NCI-H1092 treated with DMSO at 0.1 percent for 48 hours (cell line): ENCODE measurements around the gene NFATC1.
"Not testable (repeated sequence)": the region's sequence is repeated elsewhere in the genome, so short reads cannot be mapped to it uniquely, and the experiment has no call there.

ENCODE experiments used
- DNase-seq: peaks from one replicate; lab custom pipeline; 2025; lab: John Stamatoyannopoulos, UW

The NFATC1 gene

DNA sequence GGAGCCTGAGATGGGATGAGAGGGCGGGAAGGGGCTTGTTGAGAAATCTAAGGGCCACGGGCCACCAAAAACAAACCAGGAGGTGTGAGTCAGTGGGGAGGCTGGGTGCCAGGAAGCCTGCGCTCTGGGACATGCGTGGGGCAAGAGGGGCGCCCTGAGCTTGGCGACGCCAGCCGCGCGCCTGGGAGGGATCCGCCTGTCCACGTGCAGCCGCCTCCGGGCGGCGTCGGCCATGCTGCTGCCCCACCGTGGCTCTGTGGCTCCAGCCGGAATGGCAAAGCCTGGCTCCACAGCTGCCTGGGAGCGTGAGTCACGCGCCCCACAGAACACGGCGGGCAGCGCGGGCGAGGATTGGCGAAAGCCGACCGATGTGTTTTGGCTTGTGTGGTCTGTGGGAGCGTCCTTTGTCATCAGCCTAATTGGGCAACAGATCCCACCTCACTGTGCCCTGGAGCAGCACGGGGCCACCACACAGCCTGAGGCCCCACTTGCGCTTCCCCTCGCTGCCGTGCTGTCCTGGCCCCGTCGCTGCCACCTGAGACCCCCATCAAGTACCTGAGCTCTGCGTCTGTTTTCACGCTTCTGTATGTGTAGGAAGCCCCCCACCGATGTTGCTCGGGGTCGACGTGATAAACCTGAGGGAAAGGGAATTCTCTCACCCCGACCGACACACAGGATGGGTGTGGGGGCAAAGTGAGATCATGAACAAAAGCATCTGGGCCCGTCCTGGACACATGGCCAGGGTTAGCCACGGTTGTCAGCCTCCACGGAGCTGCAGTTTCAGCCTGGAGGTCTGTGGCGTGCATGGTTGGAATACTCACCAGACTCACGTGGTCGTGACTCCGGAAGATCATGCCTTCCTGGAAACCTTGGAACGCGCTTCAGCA lies 80.5 kb downstream of the NFATC1 start:
- no peak for DNase-seq

DNA sequence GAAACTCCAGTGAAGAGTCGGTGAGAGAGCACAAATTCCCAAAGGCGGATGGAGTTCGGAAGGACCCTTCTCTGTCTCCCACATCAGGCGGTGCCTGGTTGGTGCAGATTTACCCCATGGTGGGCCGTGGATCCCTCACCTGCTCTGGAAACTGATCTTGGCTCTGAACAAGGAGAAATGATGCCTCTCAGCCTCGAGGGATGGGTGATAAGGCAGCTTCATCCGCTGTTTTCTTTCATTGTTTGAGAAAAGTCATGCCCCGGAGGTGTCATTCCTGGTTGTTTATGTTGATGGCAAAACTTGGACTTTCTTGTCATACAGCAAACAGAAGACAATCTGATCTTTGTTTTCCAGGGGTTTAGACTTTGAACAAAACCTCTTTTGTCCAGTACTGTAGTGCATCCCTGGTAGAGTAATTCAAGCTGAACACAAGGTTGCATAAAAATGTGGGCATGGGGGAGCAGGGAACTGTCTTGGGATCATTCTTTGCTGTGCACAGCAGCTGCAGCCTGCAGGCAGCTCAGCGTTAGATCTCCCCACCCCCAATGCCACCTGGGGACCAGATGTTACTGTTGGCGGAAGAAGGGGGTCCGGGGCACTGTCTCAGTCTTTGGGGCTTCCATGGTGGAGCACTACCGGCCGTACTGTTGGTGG lies 81.3 kb downstream of the NFATC1 start:
- no peak for DNase-seq

DNA sequence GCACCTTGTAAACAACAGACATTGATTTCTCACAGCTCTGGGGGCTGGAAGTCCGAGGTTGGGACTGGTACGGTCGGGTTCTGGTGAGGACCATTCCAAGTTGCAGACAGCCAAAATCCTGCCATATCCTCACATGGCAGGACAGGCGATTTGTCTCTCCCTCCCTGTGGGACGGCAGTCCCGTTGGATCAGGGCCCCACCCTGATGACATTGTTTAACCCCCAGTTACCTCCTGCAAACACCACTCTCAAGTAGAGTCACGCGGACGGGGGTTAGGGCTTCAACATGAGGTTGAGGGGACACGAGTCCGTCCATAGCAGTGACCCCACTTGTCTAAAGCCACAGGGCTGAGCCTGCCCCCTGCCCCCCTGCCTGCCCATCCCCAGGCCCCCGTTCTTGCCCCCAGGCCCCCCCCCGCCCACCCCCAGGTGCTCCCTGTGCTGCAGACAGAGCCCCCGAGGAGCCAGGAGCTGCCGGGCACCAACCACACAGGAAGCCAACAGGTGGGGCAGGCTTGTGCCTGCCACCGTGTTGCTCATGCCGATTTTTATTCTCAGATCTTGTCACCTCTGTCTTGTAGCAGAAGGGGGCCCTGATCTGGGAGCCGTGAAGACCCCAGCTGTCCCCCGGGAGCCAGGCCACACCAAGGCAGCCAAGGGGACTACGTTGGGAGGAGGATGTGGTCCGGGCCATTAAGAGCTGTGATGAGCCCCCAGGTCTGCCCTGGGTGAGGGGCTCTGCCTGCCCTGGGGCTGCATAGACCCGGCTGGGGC lies 82.2 kb downstream of the NFATC1 start:
- DNase-seq, result no peak

DNA sequence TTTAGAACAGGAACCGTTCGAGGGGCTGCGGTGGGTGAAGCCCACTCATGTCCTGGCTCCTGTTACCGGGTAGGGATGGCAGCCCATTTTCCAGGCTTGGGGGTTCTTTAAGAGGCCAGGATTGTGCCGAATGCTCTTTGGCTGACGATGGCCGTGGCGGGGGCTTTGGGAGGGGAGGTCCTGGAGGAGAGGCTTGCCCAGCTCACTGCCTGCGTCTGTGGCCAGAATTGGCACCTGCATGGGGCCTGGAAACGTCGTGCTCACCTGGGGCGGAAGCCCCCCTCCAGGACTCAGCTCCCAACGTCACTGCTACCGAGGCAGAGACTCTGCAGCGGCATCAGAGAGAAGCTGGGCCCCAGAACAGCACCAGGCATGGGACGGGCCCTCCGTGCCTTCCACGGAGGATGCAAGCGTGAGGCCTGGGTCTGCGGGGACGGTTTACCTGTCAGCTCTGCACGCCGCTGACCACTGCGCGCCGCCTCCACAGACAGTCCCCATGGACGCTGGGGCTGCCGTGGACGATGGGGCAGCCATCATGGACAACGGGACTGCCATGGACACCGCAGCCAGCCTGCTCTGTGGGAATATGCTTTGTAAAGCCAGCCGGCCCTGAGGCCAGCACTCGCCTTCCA lies 82.9 kb downstream of the NFATC1 start:
- DNase-seq, result no peak

DNA sequence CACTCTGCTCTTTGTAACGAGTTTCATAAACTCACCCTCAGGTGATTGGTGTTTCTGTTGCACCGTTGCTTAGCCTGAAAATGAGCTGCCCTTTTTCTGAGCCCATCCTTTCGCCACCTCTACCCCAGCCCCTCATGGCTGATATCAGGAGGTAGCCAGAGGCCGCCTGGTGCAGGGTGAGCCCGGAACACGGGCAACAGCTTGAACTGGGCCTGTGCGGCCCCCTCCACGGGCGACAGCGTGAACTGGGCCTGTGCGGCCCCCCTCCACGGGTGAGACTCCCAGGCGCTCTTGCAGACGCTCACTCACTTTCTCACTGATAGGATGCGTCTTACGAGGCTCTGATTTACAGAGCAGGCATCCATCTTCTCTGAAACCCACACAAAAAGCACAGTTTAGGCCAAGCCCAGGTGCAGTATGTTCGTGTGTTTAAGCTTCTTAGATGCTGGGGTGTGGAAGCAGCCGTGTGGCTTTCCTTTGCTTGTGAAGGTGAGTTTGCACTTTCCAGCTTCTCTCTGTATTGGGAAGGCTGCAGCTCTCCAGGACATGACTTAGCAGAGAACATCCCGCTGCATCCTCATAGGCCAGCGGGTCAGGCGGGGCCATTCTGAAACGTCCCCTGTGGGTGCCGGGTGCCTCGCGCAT lies 83.5 kb downstream of the NFATC1 start:
- DNase-seq, result no peak

DNA sequence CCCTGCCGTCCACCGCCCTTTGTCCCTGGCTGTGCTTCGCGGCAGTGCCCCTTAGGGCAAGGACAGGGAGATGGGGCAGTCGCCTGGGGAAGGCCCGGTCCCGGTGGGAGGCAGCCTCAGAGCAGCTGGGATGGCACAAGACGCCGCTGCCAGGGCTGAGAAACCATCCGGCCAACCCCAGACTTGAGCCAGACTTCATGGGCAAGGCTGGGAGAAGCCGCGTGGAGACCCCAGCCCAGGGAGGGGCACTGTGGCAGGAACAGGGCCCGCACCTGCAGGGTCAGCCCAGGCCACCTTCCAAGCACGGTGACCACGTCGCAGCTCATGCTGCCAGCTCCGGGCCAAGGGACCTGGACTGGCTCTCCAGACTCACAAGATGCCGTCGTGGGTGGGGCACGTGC lies 84.0 kb downstream of the NFATC1 start:
- no peak for DNase-seq

DNA sequence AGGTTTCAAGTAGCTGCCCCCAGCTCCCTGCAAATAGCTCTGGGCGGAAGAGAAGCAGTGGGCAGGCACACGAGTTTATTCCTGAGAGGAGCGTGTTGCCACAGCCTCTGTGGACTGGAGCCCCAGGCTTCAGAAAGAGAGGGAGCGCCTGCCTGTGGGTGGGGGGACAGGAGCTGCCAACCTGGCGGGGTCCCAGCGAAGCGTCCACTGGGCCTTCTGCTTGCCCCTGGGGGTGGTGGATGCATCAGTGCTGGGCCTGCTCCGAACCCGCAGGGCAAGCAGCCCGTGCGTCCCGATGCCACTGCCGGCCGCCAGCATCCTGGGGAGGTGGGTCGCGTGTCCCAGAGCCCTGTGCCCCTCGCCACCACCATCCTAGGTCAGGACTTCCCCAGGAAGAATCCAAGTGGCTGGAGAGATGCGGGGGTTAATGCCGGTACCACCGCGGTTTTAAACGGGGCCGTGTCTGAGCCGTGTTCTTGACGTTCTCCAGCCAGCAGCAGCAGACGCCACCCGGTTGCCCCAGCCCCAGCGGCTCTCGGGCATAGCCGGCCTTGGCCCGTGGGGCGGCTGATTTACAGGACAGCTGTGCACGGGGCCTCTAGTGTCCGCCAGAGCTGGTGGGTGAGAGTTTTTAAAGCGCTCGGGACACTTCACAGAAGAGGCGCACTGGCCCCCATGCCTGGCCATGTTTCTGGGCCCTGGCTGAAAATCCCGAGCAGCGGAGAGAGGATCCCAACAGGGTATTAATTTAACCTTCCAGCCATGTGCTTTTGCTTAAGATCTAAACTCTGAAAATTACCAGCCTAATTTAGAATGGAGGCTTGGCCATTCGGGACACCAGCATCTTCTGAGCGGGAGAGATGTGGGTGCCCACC lies 84.7 kb downstream of the NFATC1 start:
- DNase-seq, result no peak

DNA sequence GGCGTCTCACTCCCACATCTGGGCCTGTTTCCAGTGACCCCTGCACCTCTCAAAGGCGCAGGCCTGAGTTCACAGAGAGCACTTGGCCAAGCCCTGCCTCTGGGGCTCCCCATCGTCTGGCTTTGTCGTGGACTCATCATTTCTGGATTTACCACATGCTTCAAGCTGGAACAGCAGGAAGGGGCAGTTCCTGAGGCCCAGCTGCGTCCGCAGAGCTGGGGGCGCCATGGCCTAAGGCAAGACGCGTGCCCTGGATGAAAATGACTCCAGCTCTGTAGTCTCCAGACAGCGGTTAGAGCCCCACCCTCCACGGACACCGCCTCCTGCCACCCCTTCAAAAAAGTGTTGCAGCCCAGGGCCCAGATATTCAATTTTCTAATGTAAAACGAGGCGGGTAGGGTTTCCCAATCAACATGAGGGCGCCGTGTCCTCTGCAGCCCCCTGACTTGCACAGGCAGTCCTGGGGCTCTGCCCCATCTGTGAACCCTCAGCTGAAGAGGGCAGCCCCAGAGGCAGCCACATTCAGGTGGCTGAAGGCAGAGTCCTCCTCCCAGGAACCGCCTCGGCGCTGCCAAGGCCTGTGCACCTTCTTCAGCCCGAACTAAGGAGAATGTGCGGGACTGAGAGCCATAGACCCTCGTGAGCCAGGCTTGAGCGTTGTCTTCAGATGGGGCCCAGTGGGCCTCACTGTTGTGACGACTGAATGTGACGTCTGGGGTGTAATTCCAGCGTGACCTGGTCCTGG lies 85.5 kb downstream of the NFATC1 start:
- DNase-seq, result no peak

DNA sequence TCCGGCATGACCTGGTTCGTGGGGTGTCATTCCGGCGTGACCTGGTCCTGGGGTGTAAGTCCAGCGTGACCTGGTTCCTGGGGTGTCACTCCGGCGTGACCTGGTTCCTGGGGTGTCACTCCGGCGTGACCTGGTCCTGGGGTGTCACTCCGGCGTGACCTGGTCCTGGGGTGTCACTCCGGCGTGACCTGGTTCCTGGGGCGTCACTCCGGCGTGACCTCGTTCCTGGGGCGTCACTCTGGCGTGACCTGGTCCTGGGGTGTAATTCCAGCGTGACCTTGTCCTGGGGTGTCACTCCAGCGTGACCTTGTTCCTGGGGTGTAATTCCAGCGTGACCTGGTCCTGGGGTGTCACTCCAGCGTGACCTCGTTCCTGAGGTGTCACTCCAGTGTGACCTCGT lies 87.7 kb downstream of the NFATC1 start:
- DNase-seq, result not testable (repeated sequence)

DNA sequence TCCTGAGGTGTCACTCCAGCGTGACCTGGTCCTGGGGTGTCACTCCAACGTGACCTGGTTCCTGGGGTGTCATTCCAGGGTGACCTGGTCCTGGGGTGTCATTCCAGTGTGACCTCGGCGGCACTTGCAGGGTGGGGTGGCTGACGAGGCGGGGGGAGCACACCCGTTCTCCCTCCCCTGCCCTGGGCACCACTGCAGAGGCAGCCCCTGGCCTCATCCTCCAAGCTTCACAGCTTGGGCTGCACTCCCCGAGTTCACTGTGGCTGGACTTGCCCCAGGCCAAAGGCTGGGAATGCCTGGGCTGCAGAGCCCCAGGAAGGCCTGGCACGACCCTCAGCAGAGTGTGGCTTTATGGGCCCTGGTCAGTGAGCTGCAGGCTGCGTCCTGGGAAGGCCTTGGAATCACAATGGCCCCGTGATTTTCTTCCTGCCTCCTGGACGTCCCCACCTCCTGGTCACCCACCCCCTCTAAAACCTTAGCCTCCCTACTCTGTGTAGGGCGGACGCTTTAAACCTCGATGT lies 88.3 kb downstream of the NFATC1 start:
- no peak for DNase-seq

DNA sequence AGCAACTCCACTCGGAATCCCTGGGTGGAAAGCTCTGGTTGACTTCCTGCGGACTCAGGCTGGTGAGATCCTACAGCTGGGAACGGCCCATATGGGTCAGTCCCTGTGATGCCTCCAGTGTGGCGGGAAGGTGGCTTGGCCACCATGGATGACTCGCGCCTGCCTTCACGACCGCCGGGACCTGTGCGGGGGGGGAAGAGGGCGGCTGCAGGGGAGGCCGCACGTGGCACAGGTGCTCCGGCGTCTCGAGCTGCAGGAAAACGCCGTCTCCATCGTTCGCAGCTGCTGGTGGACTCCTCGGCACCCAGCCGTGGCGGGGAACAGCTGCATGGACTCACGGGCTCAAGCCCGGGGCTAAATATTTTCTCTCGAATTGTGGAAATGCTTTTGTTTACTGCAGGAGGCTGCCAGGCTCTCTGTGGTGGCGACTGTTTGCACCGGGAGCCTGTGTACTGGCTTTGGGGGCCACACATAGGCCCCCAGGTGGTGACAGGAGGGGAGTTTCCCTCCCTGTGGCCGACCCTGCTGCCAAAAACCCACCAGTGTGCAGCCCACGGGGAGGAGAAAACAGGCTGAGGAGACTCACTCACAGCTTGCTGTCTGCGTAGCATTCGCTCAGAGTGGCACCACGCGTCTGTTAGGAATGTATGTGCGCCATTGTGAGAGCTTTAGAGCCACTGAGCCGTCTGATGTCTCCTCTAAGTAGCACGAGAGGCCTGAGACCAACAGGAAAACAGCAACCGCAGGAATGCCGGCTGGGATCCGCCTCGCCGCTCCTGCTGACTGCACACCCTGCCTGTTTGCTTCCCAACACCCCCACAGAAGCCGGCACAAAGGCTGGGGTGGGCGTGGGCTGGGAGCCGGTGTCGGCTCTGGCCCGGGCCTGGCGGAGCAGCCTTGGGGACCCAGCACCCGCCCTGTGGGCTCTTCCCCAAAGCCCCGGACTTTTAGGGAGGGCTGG lies 89.2 kb downstream of the NFATC1 start:
- no peak for DNase-seq

DNA sequence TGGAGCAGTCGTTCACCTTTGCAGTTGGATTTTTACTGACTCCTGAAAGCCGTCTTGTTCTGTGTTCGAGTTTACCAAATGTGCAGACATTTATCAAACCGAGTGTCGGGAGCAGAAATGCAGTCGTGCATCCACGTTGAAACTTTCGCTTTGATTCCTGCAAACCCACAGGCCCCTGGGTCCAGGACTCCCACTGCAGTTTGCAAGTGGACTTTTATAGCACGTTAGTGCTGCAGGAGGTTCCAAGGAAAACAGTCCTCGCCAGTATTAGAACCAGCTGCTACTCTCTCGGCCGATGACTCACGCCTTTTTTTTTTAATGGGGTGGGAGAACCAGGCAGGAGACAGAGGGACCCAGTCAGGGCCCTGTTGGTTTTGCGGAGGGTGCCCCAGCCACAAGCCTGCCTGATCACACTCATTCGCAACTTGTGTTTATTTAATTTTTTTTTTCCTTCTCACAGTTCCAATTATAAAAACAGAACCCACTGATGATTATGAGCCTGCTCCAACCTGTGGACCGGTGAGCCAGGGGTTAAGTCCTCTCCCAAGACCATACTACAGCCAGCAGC lies 90.1 kb downstream of the NFATC1 start:
- DNase-seq, result no peak

DNA sequence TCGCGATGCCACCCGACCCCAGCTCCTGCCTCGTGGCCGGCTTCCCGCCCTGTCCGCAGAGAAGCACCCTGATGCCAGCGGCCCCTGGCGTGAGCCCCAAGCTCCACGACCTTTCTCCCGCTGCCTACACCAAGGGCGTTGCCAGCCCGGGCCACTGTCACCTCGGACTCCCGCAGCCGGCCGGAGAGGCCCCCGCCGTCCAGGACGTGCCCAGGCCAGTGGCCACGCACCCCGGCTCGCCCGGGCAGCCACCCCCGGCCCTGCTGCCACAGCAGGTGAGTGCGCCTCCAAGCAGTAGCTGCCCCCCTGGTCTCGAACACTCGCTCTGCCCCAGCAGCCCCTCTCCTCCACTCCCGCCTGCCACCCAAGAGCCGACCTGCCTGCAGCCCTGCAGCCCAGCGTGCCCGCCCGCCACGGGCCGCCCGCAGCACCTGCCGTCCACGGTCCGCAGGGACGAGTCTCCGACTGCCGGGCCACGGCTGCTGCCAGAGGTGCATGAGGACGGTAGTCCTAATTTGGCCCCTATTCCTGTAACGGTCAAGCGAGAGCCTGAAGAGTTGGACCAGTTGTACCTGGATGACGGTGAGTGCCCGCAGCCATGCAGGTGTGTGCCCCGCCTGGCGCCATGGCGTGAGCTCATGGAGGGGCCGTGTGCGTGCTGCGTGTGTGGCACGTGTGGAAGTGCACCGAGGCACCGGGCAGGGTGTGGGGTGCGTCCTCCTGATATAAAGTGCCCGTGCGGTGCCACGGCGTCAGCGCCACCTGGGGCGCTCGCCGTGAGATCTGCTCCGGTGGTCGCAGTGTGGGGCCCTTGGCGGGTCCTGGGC lies 90.8 kb downstream of the NFATC1 start:
- DNase-seq, result no peak

DNA sequence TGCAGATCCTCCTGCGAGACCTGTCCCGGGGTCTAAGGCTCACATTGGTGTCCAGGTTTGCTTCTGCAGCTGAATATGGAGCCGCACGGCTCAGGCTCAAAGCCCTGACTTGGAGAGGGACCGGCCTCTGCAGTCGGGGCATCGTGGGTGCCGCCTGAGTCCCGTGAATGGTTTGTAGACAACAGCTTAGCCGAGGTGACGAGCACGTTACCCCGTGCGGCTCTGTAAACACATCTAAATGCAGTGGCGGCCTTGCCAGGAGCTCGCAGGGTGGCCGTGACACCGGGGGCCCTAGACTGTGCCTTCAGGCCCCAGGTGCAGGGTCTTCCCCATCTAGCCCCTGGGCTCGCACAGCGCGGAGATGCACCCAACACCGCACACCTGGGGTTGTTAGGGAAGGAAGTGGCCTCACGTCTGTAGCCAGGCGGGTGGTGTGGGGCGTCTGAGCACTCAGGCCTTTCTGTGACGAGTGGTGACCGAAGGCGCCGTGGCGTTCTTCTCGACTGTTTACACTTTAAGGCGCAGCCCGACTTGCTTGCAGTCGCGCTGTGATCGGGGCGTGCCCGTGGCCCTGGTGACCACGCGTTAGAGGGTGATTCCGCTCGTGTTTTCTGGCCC lies 91.6 kb downstream of the NFATC1 start:
- DNase-seq, result no peak

DNA sequence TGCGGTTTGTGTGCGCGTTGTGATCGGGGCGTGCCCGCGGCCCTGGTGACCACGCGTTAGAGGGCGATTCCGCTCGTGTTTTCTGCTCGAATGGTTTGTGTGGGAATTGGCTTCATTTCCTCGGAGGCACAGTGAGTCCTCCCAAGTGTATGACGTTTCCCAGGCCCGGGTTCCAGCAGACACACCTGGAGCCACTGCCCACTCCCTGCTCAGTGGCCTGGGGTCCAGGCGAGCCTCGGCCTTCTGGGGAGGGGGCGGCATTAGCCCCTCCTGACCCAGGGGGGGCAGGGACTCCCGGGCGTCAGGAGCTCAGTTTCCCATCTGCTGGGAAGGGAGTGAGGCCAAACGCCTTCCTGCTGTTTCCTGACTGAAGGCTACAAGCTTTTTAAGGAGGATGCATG lies 92.1 kb downstream of the NFATC1 start:
- no peak for DNase-seq

DNA sequence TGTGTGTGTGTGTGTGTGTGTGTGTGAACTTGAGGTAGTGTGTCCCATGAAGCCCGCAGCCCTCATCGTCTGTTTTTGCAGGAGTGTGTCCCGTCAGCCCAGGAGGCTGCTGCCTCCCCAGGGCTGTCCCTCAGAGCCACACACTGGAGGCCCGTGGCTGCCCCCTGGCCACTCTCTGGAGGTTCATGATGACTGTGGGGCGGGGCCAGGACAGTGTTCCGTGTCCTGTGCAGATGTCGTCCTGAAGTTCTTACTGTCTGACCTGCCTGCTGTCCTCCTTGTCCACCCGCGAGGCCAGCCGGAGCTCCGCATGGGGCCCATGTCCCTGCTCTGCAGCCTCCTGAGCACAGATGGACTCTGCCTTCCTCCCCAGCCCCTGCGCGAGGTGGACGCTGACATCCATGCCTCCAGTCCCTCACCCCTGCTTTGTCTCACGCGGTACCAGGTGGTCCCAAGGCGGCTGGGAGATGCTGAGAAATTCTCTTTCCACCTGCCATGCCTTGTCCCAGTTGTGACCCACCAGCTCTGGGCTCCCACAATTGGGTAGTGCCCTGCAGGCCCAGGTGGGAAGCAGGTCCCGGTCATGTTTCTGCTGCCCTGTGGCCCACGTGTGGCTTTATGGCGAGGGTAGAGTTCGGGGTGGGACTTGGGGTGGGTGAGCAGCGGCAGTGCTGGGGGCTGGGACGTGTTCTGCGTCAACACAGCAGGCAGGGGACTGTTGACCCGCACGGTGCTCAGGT lies 92.8 kb downstream of the NFATC1 start:
- no peak for DNase-seq
